ENCODE data around the gene OR10G7.
"Not testable (repeated sequence)": the region's sequence is repeated elsewhere in the genome, so short reads cannot be mapped to it uniquely, and the experiment has no call there.

OR10G7 gene

GRCh38 chr11:124036666-124037065 is 4.5 kb downstream of the OR10G7 start:
- DNase-seq, result no peak

GRCh38 chr11:124026498-124026897 is 14.6 kb downstream of the OR10G7 start, which contains the start of gene OR10G8:
Gene OR10G8 (plus strand): TSS chr11:124026798. CDS start chr11:124029623, 2,825 bp downstream.
- DNase-seq, result no peak

GRCh38 chr11:124015837-124016236 is 25.3 kb downstream of the OR10G7 start:
- not testable (repeated sequence) for DNase-seq

GRCh38 chr11:124012697-124013096 is 28.4 kb downstream of the OR10G7 start, which contains the start of gene OR10G4:
Gene OR10G4 (plus strand): TSS chr11:124012997. CDS start chr11:124015575, 2,578 bp downstream.
- no peak for DNase-seq

GRCh38 chr11:123995119-123995518 is 46.0 kb downstream of the OR10G7 start, which contains the start of gene OR10G6:
Gene OR10G6 (minus strand): TSS chr11:123995161. CDS start chr11:123995161, 0 bp downstream.
- no peak for DNase-seq

Measured in hippocampal formation (tissue), 2 donors.